Smooth muscle cell of bladder (primary cell): ENCODE measurements around the gene HLA-DPB1. TPM values are rescaled to one million over a fixed set of nuclear protein-coding genes. Genes with fewer than 3 reads are reported as not detected.

Experiments used
- total RNA-seq: library from RNA; depleted of rRNA; stranded (reverse); fragments of >200 nt; gene quantifications from 2 replicates; pipeline ENCODE4 v1.2.3, GENCODE V29; 2014

Gene HLA-DPB1
- total RNA-seq, result 2.3 and 15.9 TPM in 2 replicates

GRCh38 chr6:33075568-33076405 is at the start of gene HLA-DPB1:
Gene HLA-DPB1, plus strand, starts transcription at chr6:33075990. Its CDS starts 52 bp downstream, at chr6:33076042.

GRCh38 chr6:33073431-33073871 is 2.3 kb upstream of the HLA-DPB1 start, which contains the start of gene HLA-DPA1:
Gene HLA-DPA1, minus strand, starts transcription at chr6:33073649.

Other genes starting within 250 kb of the HLA-DPB1 start
- gene TAP2, start 237.3 kb upstream of the HLA-DPB1 start, total RNA-seq, result 15.8 and 21.7 TPM in 2 replicates
- 43.6 and 51.9 TPM in 2 replicates for gene PSMB8, start 231.9 kb upstream of the HLA-DPB1 start, total RNA-seq
- gene TAP1, start 222.3 kb upstream of the HLA-DPB1 start, total RNA-seq, result 37.1 and 41.5 TPM in 2 replicates
- gene PSMB9, start 221.8 kb upstream of the HLA-DPB1 start, total RNA-seq, result 29.2 and 31.1 TPM in 2 replicates
- gene HLA-DMB, start 135.0 kb upstream of the HLA-DPB1 start, total RNA-seq, result under 0.01 and 0.71 TPM in 2 replicates
- gene HLA-DMA, start 122.9 kb upstream of the HLA-DPB1 start, total RNA-seq, result 1.8 and 2.1 TPM in 2 replicates
- 54.8 and 73.9 TPM in 2 replicates for gene BRD2, start 107.4 kb upstream of the HLA-DPB1 start, total RNA-seq
- under 0.01 TPM in 1 of 2 replicates, not detected in the other for gene HLA-DOA, start 66.4 kb upstream of the HLA-DPB1 start, total RNA-seq
- gene HLA-DPA1, start 2.3 kb upstream of the HLA-DPB1 start, total RNA-seq, result 2.8 TPM in 1 of 2 replicates, not detected in the other
- gene COL11A2, start 116.5 kb downstream of the HLA-DPB1 start, total RNA-seq, result 0.14 and 0.46 TPM in 2 replicates
- 20.8 and 23.5 TPM in 2 replicates for gene RXRB, start 124.7 kb downstream of the HLA-DPB1 start, total RNA-seq
- gene SLC39A7, start 124.9 kb downstream of the HLA-DPB1 start, total RNA-seq, result 169 and 203 TPM in 2 replicates
- gene HSD17B8, start 128.7 kb downstream of the HLA-DPB1 start, total RNA-seq, result 4.8 and 7.4 TPM in 2 replicates
- 26.2 and 38.6 TPM in 2 replicates for gene RING1, start 132.5 kb downstream of the HLA-DPB1 start, total RNA-seq
- 36.6 and 36.8 TPM in 2 replicates for gene VPS52, start 195.9 kb downstream of the HLA-DPB1 start, total RNA-seq
- gene RPS18, start 196.1 kb downstream of the HLA-DPB1 start, total RNA-seq, result 7,769 and 8,323 TPM in 2 replicates
- gene B3GALT4, start 201.1 kb downstream of the HLA-DPB1 start, total RNA-seq, result 7.1 and 8.8 TPM in 2 replicates
- gene WDR46, start 213.2 kb downstream of the HLA-DPB1 start, total RNA-seq, result 88.8 and 89.3 TPM in 2 replicates
- gene PFDN6, start 213.6 kb downstream of the HLA-DPB1 start, total RNA-seq, result 46.4 and 56.6 TPM in 2 replicates
- 11.4 and 17.9 TPM in 2 replicates for gene RGL2, start 223.0 kb downstream of the HLA-DPB1 start, total RNA-seq
- 44.2 and 51.1 TPM in 2 replicates for gene TAPBP, start 238.1 kb downstream of the HLA-DPB1 start, total RNA-seq
- 18.6 and 20.2 TPM in 2 replicates for gene ZBTB22, start 241.8 kb downstream of the HLA-DPB1 start, total RNA-seq
- gene DAXX, start 247.0 kb downstream of the HLA-DPB1 start, total RNA-seq, result 48.2 and 53.4 TPM in 2 replicates